ENCODE data around the gene TCOF1.

Gene TCOF1

GRCh38 chr5:150339165-150339564 lies 18.3 kb upstream of the TCOF1 start:
- peak overlapping the region; percentile 49; the same call in 1 of the 2 replicates for H3K9ac ChIP-seq
- H3K27me3 ChIP-seq (ENCODE audit: insufficient read depth, low read depth) = no peaks in the 10 kb centered on the region
- peak overlapping the region; percentile 32 for H2AFZ ChIP-seq (ENCODE audit: low read depth)

GRCh38 chr5:150339841-150340240 lies 17.7 kb upstream of the TCOF1 start:
- H3K36me3 ChIP-seq (ENCODE audit: insufficient read depth) = no peaks in the 10 kb centered on the region
- peak overlapping the region; percentile 32; the same call in 1 of the 2 replicates for H2AFZ ChIP-seq (ENCODE audit: low read depth)
- H4K20me1 ChIP-seq (ENCODE audit: insufficient read depth) = no peaks in the 10 kb centered on the region
- H3K4me1 ChIP-seq (ENCODE audit: low read depth, poor library complexity, severe bottlenecking) = peaks cover 76% of the 10 kb centered on the region
- no peaks in the 10 kb centered on the region for H3K27me3 ChIP-seq (ENCODE audit: insufficient read depth, low read depth)
- H3K27ac ChIP-seq = peak overlapping the region; percentile 83
- peak overlapping the region; percentile 87 for H3K4me2 ChIP-seq
- H3K4me3 ChIP-seq (IDR thresholded peaks at IDR 0.05; ENCODE audit: insufficient read depth, low read depth, low read length) = no peak overlapping the region
- no peaks in the 10 kb centered on the region for H3K79me2 ChIP-seq (ENCODE audit: insufficient read depth, low read depth)
- no peak for TF ChIP-seq CTCF (conservative IDR thresholded peaks at IDR 0.05; ENCODE audit: low read depth, low read length)
- peak overlapping the region; percentile 49; the same call in 1 of the 2 replicates for H3K9ac ChIP-seq

More at GRCh38 chr5:150339165-150339564, 18.3 kb upstream of the TCOF1 start:
- Histone ChIP-seq H3K27ac (peak overlapping the region; percentile 83), H4K20me1 (ENCODE audit: insufficient read depth) (no peaks in the 10 kb centered on the region), H3K79me2 (ENCODE audit: insufficient read depth, low read depth) (no peaks in the 10 kb centered on the region), H3K36me3 (ENCODE audit: insufficient read depth) (no peaks in the 10 kb centered on the region), H3K4me3 (IDR thresholded peaks at IDR 0.05; ENCODE audit: insufficient read depth, low read depth, low read length) (no peak overlapping the region), H3K4me1 (ENCODE audit: low read depth, poor library complexity, severe bottlenecking) (peaks cover 69% of the 10 kb centered on the region), H3K4me2 (peak overlapping the region; percentile 87)
- no peak for TF ChIP-seq CTCF (conservative IDR thresholded peaks at IDR 0.05; ENCODE audit: low read depth, low read length)

GRCh38 chr5:150340614-150341255 lies 16.8 kb upstream of the TCOF1 start:
- no peaks in the 10 kb centered on the region for H3K36me3 ChIP-seq (ENCODE audit: insufficient read depth)
- no peaks in the 10 kb centered on the region for H3K79me2 ChIP-seq (ENCODE audit: insufficient read depth, low read depth)
- no peak overlapping the region for H3K4me3 ChIP-seq (IDR thresholded peaks at IDR 0.05; ENCODE audit: insufficient read depth, low read depth, low read length)
- no peak for TF ChIP-seq CTCF (conservative IDR thresholded peaks at IDR 0.05; ENCODE audit: low read depth, low read length)
- H4K20me1 ChIP-seq (ENCODE audit: insufficient read depth) = no peaks in the 10 kb centered on the region
- peak overlapping the region; percentile 87 for H3K4me2 ChIP-seq
- peak overlapping the region; percentile 83 for H3K27ac ChIP-seq
- H3K4me1 ChIP-seq (ENCODE audit: low read depth, poor library complexity, severe bottlenecking) = peaks cover 77% of the 10 kb centered on the region
- no peaks in the 10 kb centered on the region for H3K27me3 ChIP-seq (ENCODE audit: insufficient read depth, low read depth)
- H3K9ac ChIP-seq = peak overlapping the region; percentile 49
- H2AFZ ChIP-seq (ENCODE audit: low read depth) = peak overlapping the region; percentile 32; the same call in 1 of the 2 replicates

GRCh38 chr5:150341331-150341730 lies 16.2 kb upstream of the TCOF1 start:
- Histone ChIP-seq H3K36me3 (ENCODE audit: insufficient read depth) (no peaks in the 10 kb centered on the region), H4K20me1 (ENCODE audit: insufficient read depth) (no peaks in the 10 kb centered on the region), H3K4me3 (IDR thresholded peaks at IDR 0.05; ENCODE audit: insufficient read depth, low read depth, low read length) (no peak overlapping the region), H3K9ac (peak overlapping the region; percentile 49), H3K4me1 (ENCODE audit: low read depth, poor library complexity, severe bottlenecking) (peaks cover 77% of the 10 kb centered on the region), H3K79me2 (ENCODE audit: insufficient read depth, low read depth) (no peaks in the 10 kb centered on the region), H3K27ac (peak overlapping the region; percentile 83), H3K4me2 (peak overlapping the region; percentile 87), H3K27me3 (ENCODE audit: insufficient read depth, low read depth) (no peaks in the 10 kb centered on the region), H2AFZ (ENCODE audit: low read depth) (peak overlapping the region; percentile 14; the same call in 1 of the 2 replicates)
- TF ChIP-seq CTCF (conservative IDR thresholded peaks at IDR 0.05; ENCODE audit: low read depth, low read length) = no peak

Measured in KMS-11 (cell line).